ENCODE data around the gene ERCC1.

Gene ERCC1

DNA sequence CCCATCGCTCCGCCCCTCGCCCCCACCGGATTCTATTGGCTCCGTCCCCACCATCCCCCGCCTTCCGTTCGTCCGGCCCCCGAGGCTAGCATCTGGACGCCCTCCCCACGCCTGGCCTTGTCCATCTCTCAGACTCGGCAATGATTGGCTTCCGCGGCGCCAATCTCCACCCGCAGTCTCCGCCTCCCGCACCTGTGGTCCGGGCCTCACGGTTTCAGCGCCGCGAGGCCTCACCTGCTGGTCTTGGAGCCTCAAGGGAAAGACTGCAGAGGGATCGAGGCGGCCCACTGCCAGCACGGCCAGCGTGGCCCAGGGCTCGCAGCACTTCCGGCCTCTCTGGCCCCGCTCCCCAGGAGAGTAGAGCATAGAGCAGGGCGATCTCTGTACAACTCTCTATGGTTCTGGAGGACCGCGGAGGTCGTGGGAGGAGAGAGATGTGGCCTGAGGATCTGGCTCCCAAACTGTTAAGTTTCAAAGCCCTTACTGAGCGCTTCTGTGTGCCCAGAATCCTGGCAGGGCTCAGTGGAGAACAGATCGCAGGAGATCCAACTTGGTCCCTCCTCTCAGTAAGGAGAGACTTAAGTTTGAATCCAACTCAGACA is at the start of gene ERCC1:
TSS of gene ERCC1 (minus strand) at position 329 of the 602 bp plus-strand sequence. CDS start 543 bp downstream, outside the sequence.
- H3K27me3 Mint-ChIP-seq = no peaks in the 10 kb centered on the region
- no peaks in the 10 kb centered on the region for H3K9me3 Mint-ChIP-seq (ENCODE audit: low read depth)
- H3K36me3 Mint-ChIP-seq = peaks cover 4% of the 10 kb centered on the region
- peak within 1 kb of the TSS; percentile 92 for H3K27ac Mint-ChIP-seq
- H3K4me1 Mint-ChIP-seq (ENCODE audit: low read depth) = peaks cover 51% of the 10 kb centered on the region
- peak within 1 kb of the TSS; percentile 93 for H3K4me3 Mint-ChIP-seq

DNA sequence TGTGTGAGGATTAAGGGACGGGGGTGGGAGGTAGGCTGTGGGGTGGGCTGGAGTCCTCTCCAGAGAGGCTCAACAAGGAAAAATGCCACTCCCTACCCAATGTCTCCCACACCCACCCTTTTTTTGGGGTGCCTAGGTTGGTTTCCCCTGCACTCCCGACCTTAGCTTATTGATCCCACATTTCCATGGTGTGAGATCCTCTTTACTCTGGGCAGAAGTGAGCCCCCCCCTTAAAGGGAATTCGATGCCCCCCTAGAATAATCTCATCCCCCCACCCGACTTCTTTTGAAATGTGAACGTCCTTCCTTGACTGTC is 49.6 kb upstream of the ERCC1 start:
- H3K27me3 Mint-ChIP-seq = no peaks in the 10 kb centered on the region
- H3K27ac Mint-ChIP-seq = no peak overlapping the region
- peaks cover 50% of the 10 kb centered on the region for H3K4me1 Mint-ChIP-seq (ENCODE audit: low read depth)
- H3K4me3 Mint-ChIP-seq = no peak overlapping the region
- no peaks in the 10 kb centered on the region for H3K9me3 Mint-ChIP-seq (ENCODE audit: low read depth)
- peaks cover 7% of the 10 kb centered on the region for H3K36me3 Mint-ChIP-seq

DNA sequence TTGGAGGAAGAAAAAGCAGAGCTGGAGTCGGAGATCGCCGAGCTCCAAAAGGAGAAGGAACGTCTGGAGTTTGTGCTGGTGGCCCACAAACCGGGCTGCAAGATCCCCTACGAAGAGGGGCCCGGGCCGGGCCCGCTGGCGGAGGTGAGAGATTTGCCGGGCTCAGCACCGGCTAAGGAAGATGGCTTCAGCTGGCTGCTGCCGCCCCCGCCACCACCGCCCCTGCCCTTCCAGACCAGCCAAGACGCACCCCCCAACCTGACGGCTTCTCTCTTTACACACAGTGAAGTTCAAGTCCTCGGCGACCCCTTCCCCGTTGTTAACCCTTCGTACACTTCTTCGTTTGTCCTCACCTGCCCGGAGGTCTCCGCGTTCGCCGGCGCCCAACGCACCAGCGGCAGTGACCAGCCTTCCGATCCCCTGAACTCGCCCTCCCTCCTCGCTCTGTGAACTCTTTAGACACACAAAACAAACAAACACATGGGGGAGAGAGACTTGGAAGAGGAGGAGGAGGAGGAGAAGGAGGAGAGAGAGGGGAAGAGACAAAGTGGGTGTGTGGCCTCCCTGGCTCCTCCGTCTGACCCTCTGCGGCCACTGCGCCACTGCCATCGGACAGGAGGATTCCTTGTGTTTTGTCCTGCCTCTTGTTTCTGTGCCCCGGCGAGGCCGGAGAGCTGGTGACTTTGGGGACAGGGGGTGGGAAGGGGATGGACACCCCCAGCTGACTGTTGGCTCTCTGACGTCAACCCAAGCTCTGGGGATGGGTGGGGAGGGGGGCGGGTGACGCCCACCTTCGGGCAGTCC is 49.0 kb upstream of the ERCC1 start:
- H3K36me3 Mint-ChIP-seq = peaks cover 7% of the 10 kb centered on the region
- peak overlapping the region; percentile 61 for H3K4me3 Mint-ChIP-seq
- peak overlapping the region; percentile 61 for H3K27ac Mint-ChIP-seq
- H3K9me3 Mint-ChIP-seq (ENCODE audit: low read depth) = no peaks in the 10 kb centered on the region
- H3K27me3 Mint-ChIP-seq = no peaks in the 10 kb centered on the region
- peaks cover 47% of the 10 kb centered on the region for H3K4me1 Mint-ChIP-seq (ENCODE audit: low read depth)

DNA sequence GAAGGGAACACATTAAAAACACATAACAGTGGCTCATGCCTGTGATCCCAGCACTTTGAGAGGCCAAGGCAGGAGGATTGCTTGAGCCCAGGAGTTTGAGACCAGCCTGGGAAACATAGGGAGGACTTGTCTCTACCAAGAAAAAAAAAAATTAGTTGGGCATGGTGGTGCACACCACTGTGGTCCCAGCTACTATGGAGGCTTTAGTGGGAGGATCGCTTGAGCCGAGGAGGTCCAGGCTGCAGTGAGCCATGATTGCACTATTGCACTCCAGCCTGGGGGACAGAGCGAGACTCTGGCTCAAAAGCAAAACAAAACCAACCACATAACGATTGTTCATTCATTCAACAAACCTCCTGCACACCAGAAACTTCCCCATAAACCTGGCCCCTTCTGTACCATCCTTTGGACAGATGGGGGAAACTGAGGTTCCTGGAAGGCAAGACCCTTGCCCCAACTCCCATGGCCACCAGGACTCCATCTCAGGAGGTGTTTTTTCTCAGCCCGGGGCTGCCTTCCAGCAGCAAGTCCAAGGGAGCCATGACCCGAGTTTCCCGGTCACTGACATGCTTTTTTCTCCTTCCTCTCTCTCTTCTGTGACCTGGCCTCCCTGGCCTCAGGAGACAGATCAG is 48.3 kb upstream of the ERCC1 start:
- Mint-ChIP-seq H3K9me3 (ENCODE audit: low read depth) (no peaks in the 10 kb centered on the region), H3K27me3 (no peaks in the 10 kb centered on the region), H3K36me3 (peaks cover 7% of the 10 kb centered on the region), H3K4me3 (peak overlapping the region; percentile 61), H3K27ac (no peak overlapping the region), H3K4me1 (ENCODE audit: low read depth) (peaks cover 44% of the 10 kb centered on the region)

DNA sequence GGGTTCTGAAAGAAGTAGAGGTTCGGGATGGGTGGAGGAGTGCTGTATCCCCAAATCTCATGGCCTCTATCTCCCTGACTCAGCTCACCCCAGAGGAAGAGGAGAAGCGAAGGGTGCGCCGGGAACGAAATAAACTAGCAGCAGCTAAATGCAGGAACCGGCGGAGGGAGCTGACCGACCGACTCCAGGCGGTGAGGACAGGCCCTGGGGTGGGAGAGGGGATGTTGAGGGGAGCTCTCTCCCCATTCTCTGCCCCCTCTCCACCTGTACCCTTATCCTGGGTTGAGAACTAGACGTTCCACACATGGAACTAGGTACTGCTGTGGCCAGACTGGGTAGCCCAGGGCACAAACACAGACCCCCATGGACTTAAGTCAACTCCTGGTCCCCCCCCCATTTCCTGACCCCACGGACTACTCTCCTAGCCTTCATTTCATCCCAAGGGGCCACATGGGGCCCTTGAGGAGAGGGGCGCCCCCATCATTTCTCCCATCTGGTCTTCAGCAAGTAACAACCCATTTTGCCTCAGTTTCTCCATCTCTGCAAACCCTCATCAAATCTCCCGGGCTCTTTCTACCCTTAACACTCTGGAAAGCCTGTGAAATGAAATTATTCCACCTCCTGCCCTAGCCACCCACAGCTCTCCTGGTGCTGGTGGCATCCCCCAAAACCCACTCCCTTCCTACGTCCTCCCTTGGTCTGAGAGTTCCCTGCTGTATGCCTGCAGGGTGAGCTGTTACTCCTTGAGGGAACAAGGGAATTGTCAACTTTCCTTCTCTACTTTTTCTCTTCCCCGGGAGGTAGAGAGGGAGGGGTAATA is 47.6 kb upstream of the ERCC1 start:
- Mint-ChIP-seq H3K4me1 (ENCODE audit: low read depth) (peaks cover 42% of the 10 kb centered on the region), H3K36me3 (peaks cover 7% of the 10 kb centered on the region), H3K27me3 (no peaks in the 10 kb centered on the region), H3K4me3 (peak overlapping the region; percentile 90), H3K27ac (no peak overlapping the region), H3K9me3 (ENCODE audit: low read depth) (no peaks in the 10 kb centered on the region)

DNA sequence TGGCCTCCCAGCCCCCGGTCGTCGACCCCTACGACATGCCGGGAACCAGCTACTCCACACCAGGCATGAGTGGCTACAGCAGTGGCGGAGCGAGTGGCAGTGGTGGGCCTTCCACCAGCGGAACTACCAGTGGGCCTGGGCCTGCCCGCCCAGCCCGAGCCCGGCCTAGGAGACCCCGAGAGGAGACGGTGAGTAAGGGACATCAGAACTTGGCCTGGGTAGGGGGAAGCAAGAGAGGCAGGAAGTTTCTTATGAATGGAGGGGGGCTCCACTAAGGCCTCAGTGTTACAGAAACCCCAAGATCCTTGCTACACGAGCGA is 47.0 kb upstream of the ERCC1 start:
- Mint-ChIP-seq H3K36me3 (peaks cover 7% of the 10 kb centered on the region), H3K4me3 (peak overlapping the region; percentile 90), H3K4me1 (ENCODE audit: low read depth) (peaks cover 41% of the 10 kb centered on the region), H3K27ac (no peak overlapping the region), H3K9me3 (ENCODE audit: low read depth) (no peaks in the 10 kb centered on the region), H3K27me3 (no peaks in the 10 kb centered on the region)

DNA sequence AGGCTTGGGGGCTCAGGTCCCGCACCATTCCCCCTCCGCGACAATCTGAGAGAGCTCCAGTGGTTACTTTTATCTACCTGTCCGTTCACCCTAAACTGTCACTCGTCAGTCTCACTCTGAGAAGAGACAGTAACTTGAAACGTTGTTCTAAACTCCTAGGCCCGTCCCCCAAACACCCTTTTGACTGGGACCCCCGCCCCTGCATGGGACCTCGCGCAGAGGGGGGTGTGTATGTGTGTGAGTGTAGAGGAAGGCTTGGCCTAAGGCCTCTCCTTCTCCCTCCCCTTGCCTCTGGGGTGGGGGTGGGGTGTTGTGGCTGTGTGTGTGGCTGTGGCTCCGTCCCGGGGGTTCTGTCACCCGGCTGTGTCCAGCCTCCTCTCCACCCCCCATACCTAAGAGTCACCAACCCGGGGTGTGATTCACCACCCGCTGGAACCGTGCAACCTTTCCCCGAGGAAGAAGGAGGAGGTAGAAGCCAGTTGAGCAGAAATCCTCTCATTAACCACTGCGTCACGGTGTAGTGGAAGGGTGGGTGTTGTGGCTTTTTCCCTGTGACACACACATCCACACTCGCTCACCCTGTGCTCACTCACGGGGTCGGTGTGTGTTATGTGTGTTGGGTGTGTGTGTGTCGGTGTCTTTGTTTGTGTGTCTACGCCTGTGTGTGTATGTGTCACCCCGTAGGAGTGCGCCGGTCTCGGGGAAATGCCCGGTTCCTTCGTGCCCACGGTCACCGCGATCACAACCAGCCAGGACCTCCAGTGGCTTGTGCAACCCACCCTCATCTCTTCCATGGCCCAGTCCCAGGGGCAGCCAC is 46.4 kb upstream of the ERCC1 start:
- Mint-ChIP-seq H3K4me1 (ENCODE audit: low read depth) (peaks cover 41% of the 10 kb centered on the region), H3K27me3 (no peaks in the 10 kb centered on the region), H3K4me3 (peak overlapping the region; percentile 90), H3K36me3 (peaks cover 7% of the 10 kb centered on the region), H3K27ac (peak overlapping the region; percentile 50), H3K9me3 (ENCODE audit: low read depth) (no peaks in the 10 kb centered on the region)

DNA sequence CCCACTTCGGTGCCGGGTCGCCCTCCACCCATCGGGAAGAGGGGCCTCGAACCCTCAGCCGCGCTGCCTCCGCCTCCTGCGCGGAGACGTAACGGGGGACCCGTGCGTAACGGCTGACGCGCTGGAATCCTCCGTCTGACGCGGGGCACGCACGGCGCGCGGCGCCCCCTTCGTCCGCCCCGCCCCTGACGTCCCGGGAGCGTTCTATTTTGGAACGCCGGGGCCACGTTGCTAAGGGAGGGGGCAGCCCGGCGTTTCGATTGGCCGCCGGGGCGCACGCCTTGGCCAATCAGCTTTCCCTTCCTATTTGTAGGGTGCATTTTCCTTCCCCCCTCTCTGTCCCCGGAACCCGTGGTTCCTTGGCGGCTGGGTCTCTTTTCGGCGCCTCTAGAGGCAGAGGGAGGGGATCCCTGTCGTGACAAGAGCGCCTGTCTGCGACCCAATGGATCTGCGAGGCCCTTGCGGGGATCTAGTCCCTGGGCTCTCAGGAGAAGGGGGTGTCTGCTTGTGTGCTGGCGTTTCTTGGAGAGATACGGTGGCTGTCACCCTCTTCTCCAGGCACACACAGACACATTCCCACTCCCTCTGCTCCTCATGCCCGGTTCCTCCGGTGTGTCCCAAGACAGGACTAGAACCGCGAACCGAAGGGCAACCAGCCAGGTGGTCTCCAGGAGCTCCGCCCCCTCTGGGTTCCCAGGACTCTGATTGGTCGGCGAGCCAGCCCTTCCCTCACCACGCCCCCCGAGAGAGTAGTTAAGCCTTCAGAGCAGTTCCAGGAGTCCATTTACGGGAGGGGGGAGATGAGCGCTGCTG is 45.6 kb upstream of the ERCC1 start:
- Mint-ChIP-seq H3K27ac (peak overlapping the region; percentile 91), H3K9me3 (ENCODE audit: low read depth) (no peaks in the 10 kb centered on the region), H3K36me3 (peaks cover 7% of the 10 kb centered on the region), H3K4me1 (ENCODE audit: low read depth) (peaks cover 36% of the 10 kb centered on the region), H3K4me3 (peak overlapping the region; percentile 90), H3K27me3 (no peaks in the 10 kb centered on the region)

DNA sequence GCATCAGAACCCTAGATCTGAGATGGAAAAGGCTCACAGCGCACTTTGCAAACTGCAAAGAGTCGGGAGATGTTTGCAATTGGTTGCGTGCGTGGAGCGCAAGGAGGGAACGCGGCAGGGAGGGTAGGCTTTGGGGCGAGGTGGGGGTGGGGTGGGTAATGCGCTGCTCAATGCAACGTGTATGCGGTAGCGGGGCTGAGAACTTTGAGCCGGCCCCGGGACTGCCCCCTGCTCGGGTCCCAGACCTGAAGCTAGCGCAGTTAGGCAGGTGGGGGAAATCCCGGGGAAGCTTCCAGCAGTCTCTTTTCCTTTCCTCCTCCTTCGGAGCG is 45.0 kb upstream of the ERCC1 start:
- Mint-ChIP-seq H3K9me3 (ENCODE audit: low read depth) (no peaks in the 10 kb centered on the region), H3K27ac (peak overlapping the region; percentile 91), H3K4me1 (ENCODE audit: low read depth) (peaks cover 35% of the 10 kb centered on the region), H3K27me3 (no peaks in the 10 kb centered on the region), H3K36me3 (peaks cover 7% of the 10 kb centered on the region), H3K4me3 (peak overlapping the region; percentile 90)

DNA sequence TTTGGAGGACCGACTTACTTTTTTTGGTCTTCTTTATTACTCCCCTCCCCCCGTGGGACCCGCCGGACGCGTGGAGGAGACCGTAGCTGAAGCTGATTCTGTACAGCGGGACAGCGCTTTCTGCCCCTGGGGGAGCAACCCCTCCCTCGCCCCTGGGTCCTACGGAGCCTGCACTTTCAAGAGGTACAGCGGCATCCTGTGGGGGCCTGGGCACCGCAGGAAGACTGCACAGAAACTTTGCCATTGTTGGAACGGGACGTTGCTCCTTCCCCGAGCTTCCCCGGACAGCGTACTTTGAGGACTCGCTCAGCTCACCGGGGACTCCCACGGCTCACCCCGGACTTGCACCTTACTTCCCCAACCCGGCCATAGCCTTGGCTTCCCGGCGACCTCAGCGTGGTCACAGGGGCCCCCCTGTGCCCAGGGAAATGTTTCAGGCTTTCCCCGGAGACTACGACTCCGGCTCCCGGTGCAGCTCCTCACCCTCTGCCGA is 44.5 kb upstream of the ERCC1 start:
- peak overlapping the region; percentile 91 for H3K27ac Mint-ChIP-seq
- H3K4me3 Mint-ChIP-seq = peak overlapping the region; percentile 90
- H3K4me1 Mint-ChIP-seq (ENCODE audit: low read depth) = peaks cover 34% of the 10 kb centered on the region
- no peaks in the 10 kb centered on the region for H3K27me3 Mint-ChIP-seq
- no peaks in the 10 kb centered on the region for H3K9me3 Mint-ChIP-seq (ENCODE audit: low read depth)
- peaks cover 7% of the 10 kb centered on the region for H3K36me3 Mint-ChIP-seq

DNA sequence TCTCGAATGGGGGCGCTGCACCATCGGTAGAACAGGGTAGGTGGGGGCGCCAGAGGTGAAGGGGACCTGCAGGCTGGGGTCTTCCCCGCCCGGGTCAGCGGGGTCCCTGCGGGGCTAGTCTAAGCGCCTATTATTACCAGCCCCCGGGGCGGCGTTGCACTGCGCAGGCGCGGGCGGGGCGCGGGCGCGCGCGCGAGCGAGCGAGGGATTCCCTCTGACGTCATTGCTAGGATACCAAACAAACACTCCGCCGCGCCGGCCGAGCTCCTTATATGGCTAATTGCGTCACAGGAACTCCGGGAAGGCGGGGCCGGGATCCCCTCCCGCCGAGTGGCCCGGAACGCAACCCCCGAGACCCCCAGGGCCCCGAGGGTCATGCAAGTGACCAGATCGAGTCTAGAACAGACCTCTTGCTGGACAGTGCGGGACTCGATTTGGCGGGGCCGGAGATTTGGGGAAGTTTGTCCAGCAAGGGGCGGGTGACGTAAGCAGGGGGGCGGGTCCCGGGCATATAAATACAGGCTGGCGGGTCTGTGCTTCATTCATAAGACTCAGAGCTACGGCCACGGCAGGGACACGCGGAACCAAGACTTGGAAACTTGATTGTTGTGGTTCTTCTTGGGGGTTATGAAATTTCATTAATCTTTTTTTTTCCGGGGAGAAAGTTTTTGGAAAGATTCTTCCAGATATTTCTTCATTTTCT is 43.9 kb upstream of the ERCC1 start, which contains the start of gene FOSB:
TSS of gene FOSB (plus strand) at position 541 of the 703 bp plus-strand sequence. CDS start 591 bp downstream, outside the sequence.
- H3K36me3 Mint-ChIP-seq = peaks cover 4% of the 10 kb centered on the region
- no peaks in the 10 kb centered on the region for H3K27me3 Mint-ChIP-seq
- peak within 1 kb of the TSS; percentile 91 for H3K27ac Mint-ChIP-seq
- peak within 1 kb of the TSS; percentile 90 for H3K4me3 Mint-ChIP-seq
- peaks cover 31% of the 10 kb centered on the region for H3K4me1 Mint-ChIP-seq (ENCODE audit: low read depth)
- H3K9me3 Mint-ChIP-seq (ENCODE audit: low read depth) = no peaks in the 10 kb centered on the region

DNA sequence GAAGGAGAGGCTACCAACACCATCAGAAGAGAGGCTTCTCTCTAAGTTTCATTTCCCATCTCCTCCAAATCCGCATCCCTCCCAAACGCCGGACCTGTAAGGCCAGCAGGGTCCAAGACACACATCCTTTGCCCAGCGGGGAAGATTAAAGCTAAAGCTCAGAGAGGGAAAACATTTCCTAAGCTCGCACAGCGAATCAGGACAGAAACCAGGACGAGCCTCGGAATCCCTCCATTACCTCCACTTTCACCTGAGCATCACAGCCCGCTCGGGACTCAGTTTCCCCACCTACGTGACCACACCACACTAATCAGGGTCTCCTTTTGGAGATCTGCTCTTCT is 43.4 kb upstream of the ERCC1 start:
- H3K36me3 Mint-ChIP-seq = peaks cover 4% of the 10 kb centered on the region
- peak overlapping the region; percentile 34 for H3K27ac Mint-ChIP-seq
- peak overlapping the region; percentile 90 for H3K4me3 Mint-ChIP-seq
- peaks cover 30% of the 10 kb centered on the region for H3K4me1 Mint-ChIP-seq (ENCODE audit: low read depth)
- H3K9me3 Mint-ChIP-seq (ENCODE audit: low read depth) = no peaks in the 10 kb centered on the region
- no peaks in the 10 kb centered on the region for H3K27me3 Mint-ChIP-seq

DNA sequence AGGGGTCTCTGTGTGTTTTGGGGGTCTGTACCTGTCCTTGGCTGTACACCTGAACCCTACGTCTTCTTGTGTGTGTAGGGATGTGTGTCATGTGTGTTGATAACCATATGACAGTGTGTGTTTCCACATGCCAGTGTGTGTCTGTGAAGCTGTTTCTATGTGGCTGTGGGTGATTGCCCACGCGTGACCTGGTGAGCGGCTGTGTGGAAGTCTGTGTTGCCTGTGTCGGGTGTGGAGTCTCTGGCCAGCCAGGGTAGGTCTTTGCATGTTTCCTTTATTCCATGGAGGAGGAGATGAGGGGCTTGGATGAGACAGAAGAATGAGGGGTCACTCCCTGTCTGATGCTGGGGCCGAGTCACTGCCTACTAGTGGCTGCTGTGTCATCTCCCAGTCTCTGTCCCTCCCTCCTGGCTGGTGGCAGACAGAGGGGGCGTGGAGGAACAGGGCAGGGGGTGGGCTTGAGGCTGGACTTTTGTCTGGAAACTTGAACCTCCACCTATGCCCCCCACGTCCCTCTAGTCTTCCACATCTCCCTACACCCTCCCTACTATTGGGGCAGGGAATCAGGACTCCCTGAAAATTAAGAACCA is 41.2 kb upstream of the ERCC1 start:
- Mint-ChIP-seq H3K9me3 (ENCODE audit: low read depth) (no peaks in the 10 kb centered on the region), H3K4me1 (ENCODE audit: low read depth) (peaks cover 12% of the 10 kb centered on the region), H3K36me3 (no peaks in the 10 kb centered on the region), H3K27me3 (no peaks in the 10 kb centered on the region), H3K4me3 (peak overlapping the region; percentile 20), H3K27ac (no peak overlapping the region)

Data from activated naive CD8-positive, alpha-beta T cell (primary cell).